GM18507 (cell line): ENCODE results near the gene ERMARD.

Experiments
- DNase-seq: peaks from one replicate; pipeline ENCODE4 v3.0.0; 2011; ENCODE audit warnings: low read depth; ENCODE audit not compliant: insufficient read length; ENCODE audit errors: extremely low spot score
- FAIRE-seq: peaks from 2 replicates; lab custom pipeline; 2011; peaks lifted over from hg19 to GRCh38; lab: Jason Lieb, UNC

Gene ERMARD

GRCh38 chr6:169798764-169799473, 47.5 kb downstream of the ERMARD start:
- no peak for FAIRE-seq
- DNase-seq = no peak

- DNase-seq (no peak), FAIRE-seq (no peak)
Observed at GRCh38 chr6:169799474-169799926, 48.1 kb downstream of the ERMARD start.

- FAIRE-seq = no peak
- DNase-seq = no peak
Observed at GRCh38 chr6:169800116-169800667, 48.8 kb downstream of the ERMARD start.

GRCh38 chr6:169800668-169801395, 49.4 kb downstream of the ERMARD start:
- FAIRE-seq (no peak), DNase-seq (no peak)

DNA sequence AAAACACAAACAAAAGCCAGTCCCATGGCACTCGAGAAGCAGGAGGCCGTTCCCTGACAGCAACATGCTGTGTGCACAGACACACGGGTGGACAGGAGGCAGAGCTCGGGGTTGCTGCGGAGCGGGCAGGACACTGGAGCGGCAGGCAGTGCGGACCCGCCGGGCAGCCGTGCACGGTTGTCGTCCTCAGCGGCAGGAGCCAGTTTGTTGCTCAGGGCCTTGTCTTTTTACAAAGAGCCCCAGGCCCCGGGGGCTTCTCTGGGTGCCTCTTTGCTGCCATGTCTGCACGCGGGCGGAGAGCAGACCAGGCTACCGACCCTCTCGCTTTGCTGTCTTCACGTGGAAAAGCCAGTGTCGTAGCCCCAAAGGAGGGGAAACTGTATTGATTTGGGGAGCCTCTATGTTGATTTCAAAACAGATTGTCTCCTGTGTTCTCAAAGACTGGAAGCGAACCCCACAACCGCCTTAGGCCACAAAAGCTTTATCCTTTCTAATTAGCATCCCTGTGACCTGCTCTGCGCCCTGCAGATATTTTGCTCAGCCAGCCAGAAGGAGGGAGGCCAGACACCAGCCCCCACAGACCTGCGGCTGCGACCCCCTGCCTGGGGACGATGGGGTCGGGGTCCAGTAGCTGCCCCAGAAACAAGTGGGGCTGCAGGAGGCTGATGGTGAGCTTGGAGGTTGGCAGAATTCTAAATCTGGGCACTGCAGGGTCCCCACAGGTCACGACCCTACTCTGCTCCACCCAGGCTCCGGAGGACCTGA, 50.2 kb downstream of the ERMARD start:
- FAIRE-seq = no peak
- no peak for DNase-seq

GRCh38 chr6:169802790-169803189, 51.4 kb downstream of the ERMARD start:
- FAIRE-seq = no peak

DNA sequence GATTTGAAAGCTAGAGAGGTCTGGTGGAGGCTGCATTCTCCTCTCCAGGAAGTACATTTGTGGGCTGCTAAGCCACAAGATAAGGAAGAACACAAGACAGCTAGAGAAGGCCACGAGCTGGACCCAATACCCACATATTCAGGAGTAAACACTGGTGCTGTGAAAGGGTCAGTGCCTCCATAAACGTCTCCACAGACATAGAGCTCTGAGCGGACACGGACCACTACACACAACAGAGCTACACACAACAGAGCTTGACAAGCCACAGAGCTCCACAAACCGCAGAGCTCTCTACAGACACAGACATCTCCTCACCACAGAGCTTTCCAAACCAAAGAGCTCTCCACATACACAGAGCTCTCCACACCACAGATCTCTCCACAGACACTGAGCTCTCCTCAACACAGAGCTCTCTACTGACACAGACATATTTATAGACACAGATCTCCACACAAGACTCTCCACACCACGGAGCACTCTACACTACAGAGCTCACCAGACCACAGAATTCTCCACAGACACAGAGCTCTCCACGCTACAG, 51.9 kb downstream of the ERMARD start:
- no peak for FAIRE-seq
- DNase-seq = no peak

More at GRCh38 chr6:169802790-169803189, 51.4 kb downstream of the ERMARD start:
- no peak for DNase-seq

- FAIRE-seq (no peak), DNase-seq (no peak)
Observed at GRCh38 chr6:169803816-169804340, 52.5 kb downstream of the ERMARD start.

GRCh38 chr6:169804427-169804826, 53.0 kb downstream of the ERMARD start:
- no peak for DNase-seq
- no peak for FAIRE-seq

- no peak for FAIRE-seq
- DNase-seq = no peak
Observed at GRCh38 chr6:169805242-169805838, 53.9 kb downstream of the ERMARD start.

GRCh38 chr6:169806701-169807100, 55.3 kb downstream of the ERMARD start:
- FAIRE-seq = no peak

GRCh38 chr6:169807229-169807628, 55.8 kb downstream of the ERMARD start:
- no peak for FAIRE-seq
- no peak for DNase-seq

More at GRCh38 chr6:169806701-169807100, 55.3 kb downstream of the ERMARD start:
- no peak for DNase-seq

- DNase-seq (no peak), FAIRE-seq (no peak)
Observed at GRCh38 chr6:169807699-169808607, 56.5 kb downstream of the ERMARD start.

GRCh38 chr6:169808608-169808967, 57.2 kb downstream of the ERMARD start:
- no peak for DNase-seq
- FAIRE-seq = no peak

DNA sequence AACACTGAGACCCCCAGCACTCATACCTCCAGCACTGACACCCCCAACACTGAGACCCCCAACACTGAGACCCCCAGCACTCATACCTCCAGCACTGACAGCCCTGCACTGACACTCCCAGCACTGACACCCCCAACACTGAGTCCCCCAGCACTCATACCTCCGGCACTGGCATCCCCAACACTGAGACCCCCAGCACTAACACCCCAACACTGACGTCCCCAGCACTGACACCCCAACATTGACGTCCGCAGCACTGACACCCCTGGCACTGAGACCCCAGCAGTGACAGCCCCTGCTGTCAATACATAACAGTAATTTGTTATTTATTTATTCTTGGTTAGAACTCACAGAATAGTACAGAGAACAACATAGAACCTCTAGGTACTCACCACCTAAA, 58.0 kb downstream of the ERMARD start:
- no peak for DNase-seq
- FAIRE-seq = no peak

- FAIRE-seq (no peak), DNase-seq (no peak)
Observed at GRCh38 chr6:169810066-169810989, 58.9 kb downstream of the ERMARD start.

GRCh38 chr6:169811072-169811471, 59.6 kb downstream of the ERMARD start:
- no peak for FAIRE-seq
- DNase-seq = no peak
